Measurements from ENCODE around the gene ANTXR1.

Gene ANTXR1

DNA sequence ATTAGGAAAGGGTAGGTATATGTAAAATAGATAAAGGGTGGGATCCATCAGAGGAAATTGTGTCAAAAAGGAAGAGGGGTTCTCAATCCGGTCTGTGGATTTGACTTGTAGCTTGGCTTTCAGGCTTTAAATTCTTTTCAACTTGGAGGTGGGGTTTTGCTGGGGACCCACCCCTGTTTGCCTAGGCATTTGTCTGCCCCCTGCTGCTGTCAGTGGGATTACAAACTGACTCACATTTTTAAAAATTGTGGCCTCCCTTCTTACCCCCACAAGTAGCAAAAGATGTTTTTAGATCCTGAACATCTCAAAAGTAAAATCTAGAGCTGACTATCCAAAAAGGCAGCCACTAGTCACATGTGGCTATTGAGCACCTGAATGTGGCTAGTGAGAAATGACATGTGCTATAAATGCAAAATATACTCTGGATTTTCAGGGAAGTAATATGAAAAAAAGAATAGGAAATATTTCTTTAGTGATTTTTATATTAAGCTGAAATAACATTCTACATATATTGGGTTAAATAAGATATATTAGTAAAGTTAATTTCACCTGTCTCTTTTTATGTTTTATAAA, 195.1 kb downstream of the ANTXR1 start:
- H3K9ac ChIP-seq (ENCODE audit: low read length): no peak overlapping the region
- TF ChIP-seq, protein P1, sequence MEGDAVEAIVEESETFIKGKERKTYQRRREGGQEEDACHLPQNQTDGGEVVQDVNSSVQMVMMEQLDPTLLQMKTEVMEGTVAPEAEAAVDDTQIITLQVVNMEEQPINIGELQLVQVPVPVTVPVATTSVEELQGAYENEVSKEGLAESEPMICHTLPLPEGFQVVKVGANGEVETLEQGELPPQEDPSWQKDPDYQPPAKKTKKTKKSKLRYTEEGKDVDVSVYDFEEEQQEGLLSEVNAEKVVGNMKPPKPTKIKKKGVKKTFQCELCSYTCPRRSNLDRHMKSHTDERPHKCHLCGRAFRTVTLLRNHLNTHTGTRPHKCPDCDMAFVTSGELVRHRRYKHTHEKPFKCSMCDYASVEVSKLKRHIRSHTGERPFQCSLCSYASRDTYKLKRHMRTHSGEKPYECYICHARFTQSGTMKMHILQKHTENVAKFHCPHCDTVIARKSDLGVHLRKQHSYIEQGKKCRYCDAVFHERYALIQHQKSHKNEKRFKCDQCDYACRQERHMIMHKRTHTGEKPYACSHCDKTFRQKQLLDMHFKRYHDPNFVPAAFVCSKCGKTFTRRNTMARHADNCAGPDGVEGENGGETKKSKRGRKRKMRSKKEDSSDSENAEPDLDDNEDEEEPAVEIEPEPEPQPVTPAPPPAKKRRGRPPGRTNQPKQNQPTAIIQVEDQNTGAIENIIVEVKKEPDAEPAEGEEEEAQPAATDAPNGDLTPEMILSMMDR (IDR thresholded peaks at IDR 0.05; ENCODE audit: low read depth, low read length): no peak; the same call in 1 of the 2 replicates
- TF ChIP-seq EZH2phosphoT487 (IDR thresholded peaks at IDR 0.05; ENCODE audit: low read depth): no peak
- H3K27me3 ChIP-seq (ENCODE audit: low read depth, low read length): peaks cover 24% of the 10 kb centered on the region
- no peak overlapping the region for H3K4me3 ChIP-seq (ENCODE audit: low read length)
- no peaks in the 10 kb centered on the region for H3K4me1 ChIP-seq (ENCODE audit: low read length)
- H3K4me2 ChIP-seq (ENCODE audit: low read length): no peak overlapping the region
- H4K20me1 ChIP-seq (ENCODE audit: insufficient read depth, low read length): no peaks in the 10 kb centered on the region
- H3K36me3 ChIP-seq (replicated peaks; ENCODE audit: low read depth, low read length): no peaks in the 10 kb centered on the region
- H3K27ac ChIP-seq (ENCODE audit: low read length): no peak overlapping the region
- H3K9me3 ChIP-seq (ENCODE audit: insufficient read depth, low read length): no peaks in the 10 kb centered on the region
- no peaks in the 10 kb centered on the region for H3K79me2 ChIP-seq (ENCODE audit: low read length)
- H2AFZ ChIP-seq (ENCODE audit: low read depth, low read length): no peak overlapping the region

GRCh38 chr2:69209482-69209881, 196.5 kb downstream of the ANTXR1 start:
- H4K20me1 ChIP-seq (ENCODE audit: insufficient read depth, low read length): no peaks in the 10 kb centered on the region
- H3K4me3 ChIP-seq (ENCODE audit: low read length): no peak overlapping the region
- H2AFZ ChIP-seq (ENCODE audit: low read depth, low read length): no peak overlapping the region
- TF ChIP-seq, protein P1 (IDR thresholded peaks at IDR 0.05; ENCODE audit: low read depth, low read length): no peak
- no peak for TF ChIP-seq EZH2phosphoT487 (IDR thresholded peaks at IDR 0.05; ENCODE audit: low read depth)
- no peak overlapping the region for H3K4me2 ChIP-seq (ENCODE audit: low read length)
- H3K27ac ChIP-seq (ENCODE audit: low read length): no peak overlapping the region
- H3K27me3 ChIP-seq (ENCODE audit: low read depth, low read length): peaks cover 10% of the 10 kb centered on the region; the same call in 1 of the 2 replicates
- no peaks in the 10 kb centered on the region for H3K79me2 ChIP-seq (ENCODE audit: low read length)
- H3K9me3 ChIP-seq (ENCODE audit: insufficient read depth, low read length): no peaks in the 10 kb centered on the region
- H3K36me3 ChIP-seq (replicated peaks; ENCODE audit: low read depth, low read length): no peaks in the 10 kb centered on the region
- no peaks in the 10 kb centered on the region for H3K4me1 ChIP-seq (ENCODE audit: low read length)
- no peak overlapping the region for H3K9ac ChIP-seq (ENCODE audit: low read length)

DNA sequence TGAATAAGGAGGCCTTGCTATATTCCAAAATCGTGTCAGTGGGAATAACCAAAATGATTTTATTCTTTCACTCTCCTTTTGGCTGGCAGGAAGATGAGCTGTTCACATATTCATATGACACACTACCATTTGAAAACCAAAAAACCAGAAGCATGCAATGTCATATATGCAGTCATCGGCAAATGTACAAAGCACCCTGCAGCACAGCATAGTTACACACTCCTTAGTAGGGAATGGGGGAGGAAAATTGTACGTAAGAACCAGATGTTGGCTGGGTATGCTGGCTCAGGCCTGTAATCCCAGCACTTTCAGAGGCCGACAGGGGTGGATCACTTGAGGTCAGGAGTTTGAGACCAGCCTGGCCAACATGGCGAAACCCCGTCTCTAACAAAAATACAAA, 197.4 kb downstream of the ANTXR1 start:
- TF ChIP-seq EZH2phosphoT487 (IDR thresholded peaks at IDR 0.05; ENCODE audit: low read depth): no peak
- TF ChIP-seq, protein P1 (IDR thresholded peaks at IDR 0.05; ENCODE audit: low read depth, low read length): no peak
- H4K20me1 ChIP-seq (ENCODE audit: insufficient read depth, low read length): no peaks in the 10 kb centered on the region
- no peak overlapping the region for H3K4me2 ChIP-seq (ENCODE audit: low read length)

DNA sequence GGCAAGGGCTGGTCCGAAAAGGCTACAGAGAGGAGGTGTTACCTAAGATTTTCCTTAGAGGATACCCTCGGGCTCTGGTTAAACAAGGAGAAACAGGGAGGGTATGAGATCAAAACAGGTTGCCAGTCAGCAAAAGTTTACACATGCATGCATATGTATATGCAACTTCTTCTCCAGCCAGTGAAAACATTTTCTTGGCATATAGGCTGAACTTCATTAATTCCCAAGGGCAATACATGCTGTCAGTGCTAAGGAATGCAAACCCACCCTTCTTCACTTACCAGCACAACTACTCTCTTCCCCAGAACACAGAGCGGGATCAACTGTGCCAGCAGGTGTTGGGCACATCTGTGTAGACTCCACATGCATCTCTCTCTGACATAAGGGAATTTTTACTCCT, 198.1 kb downstream of the ANTXR1 start:
- Histone ChIP-seq H3K4me3 (ENCODE audit: low read length) (no peak overlapping the region), H3K4me1 (ENCODE audit: low read length) (no peaks in the 10 kb centered on the region), H3K4me2 (ENCODE audit: low read length) (no peak overlapping the region), H3K9me3 (ENCODE audit: insufficient read depth, low read length) (no peaks in the 10 kb centered on the region), H3K9ac (ENCODE audit: low read length) (no peak overlapping the region), H3K36me3 (replicated peaks; ENCODE audit: low read depth, low read length) (no peaks in the 10 kb centered on the region), H3K27me3 (ENCODE audit: low read depth, low read length) (peaks cover 3% of the 10 kb centered on the region; the same call in 1 of the 2 replicates), H2AFZ (ENCODE audit: low read depth, low read length) (no peak overlapping the region), H4K20me1 (ENCODE audit: insufficient read depth, low read length) (no peaks in the 10 kb centered on the region), H3K79me2 (ENCODE audit: low read length) (no peaks in the 10 kb centered on the region), H3K27ac (ENCODE audit: low read length) (no peak overlapping the region)
- TF ChIP-seq, protein P1 (IDR thresholded peaks at IDR 0.05; ENCODE audit: low read depth, low read length): no peak
- TF ChIP-seq EZH2phosphoT487 (IDR thresholded peaks at IDR 0.05; ENCODE audit: low read depth): no peak

More for the DNA sequence above, 197.4 kb downstream of the ANTXR1 start:
- no peaks in the 10 kb centered on the region for H3K36me3 ChIP-seq (replicated peaks; ENCODE audit: low read depth, low read length)
- H3K9ac ChIP-seq (ENCODE audit: low read length): no peak overlapping the region
- no peaks in the 10 kb centered on the region for H3K79me2 ChIP-seq (ENCODE audit: low read length)
- H3K4me3 ChIP-seq (ENCODE audit: low read length): no peak overlapping the region
- H3K27me3 ChIP-seq (ENCODE audit: low read depth, low read length): peaks cover 3% of the 10 kb centered on the region; the same call in 1 of the 2 replicates
- H3K4me1 ChIP-seq (ENCODE audit: low read length): no peaks in the 10 kb centered on the region
- no peak overlapping the region for H3K27ac ChIP-seq (ENCODE audit: low read length)
- no peak overlapping the region for H2AFZ ChIP-seq (ENCODE audit: low read depth, low read length)
- no peaks in the 10 kb centered on the region for H3K9me3 ChIP-seq (ENCODE audit: insufficient read depth, low read length)
